Measurements from ENCODE around the gene BRAP. TPM values are rescaled to one million over a fixed set of nuclear protein-coding genes. Genes with fewer than 3 reads are reported as not detected.
"Not testable (repeated sequence)": the region's sequence is repeated elsewhere in the genome, so short reads cannot be mapped to it uniquely, and the experiment has no call there.

The BRAP gene, protein sequence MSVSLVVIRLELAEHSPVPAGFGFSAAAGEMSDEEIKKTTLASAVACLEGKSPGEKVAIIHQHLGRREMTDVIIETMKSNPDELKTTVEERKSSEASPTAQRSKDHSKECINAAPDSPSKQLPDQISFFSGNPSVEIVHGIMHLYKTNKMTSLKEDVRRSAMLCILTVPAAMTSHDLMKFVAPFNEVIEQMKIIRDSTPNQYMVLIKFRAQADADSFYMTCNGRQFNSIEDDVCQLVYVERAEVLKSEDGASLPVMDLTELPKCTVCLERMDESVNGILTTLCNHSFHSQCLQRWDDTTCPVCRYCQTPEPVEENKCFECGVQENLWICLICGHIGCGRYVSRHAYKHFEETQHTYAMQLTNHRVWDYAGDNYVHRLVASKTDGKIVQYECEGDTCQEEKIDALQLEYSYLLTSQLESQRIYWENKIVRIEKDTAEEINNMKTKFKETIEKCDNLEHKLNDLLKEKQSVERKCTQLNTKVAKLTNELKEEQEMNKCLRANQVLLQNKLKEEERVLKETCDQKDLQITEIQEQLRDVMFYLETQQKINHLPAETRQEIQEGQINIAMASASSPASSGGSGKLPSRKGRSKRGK
- 10 to 100 TPM; 16.8 to 18.0 TPM for total RNA-seq

DNA sequence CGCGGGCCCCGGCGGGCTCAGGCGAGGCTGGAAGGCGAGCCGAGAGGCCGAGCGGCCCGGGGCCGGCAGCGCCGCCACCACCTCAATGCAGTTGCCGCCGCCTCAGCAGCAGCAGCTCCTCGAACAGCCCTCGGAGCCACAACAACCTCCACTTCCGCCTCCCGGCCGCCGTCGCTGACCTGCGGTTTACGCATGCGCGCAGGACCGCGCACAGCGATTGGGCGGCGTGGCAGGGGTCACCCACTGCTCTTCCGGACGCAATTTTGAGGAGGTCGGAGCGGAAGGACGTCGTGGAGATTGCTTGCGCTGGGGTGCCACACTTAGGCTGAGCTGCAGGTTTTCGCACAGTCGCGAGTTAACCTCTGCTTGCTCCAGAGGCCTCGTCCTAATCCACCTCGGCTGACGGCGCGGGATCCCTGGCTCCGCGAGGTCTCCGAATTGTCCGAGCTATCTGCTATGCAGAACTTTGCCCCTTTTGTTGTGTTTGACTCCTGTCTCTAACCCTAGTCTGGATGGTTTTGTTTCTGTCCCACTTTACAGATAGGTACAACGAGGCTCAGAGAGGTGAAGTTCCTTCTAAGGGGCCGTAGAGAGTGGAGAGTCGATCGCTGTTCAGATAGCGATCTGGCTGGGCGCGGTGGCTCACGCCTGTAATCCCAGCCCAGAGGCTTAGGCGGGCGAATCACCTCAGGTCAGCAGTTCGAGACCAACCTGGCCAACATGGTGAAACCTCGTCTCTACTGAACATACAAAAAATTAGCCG, at the start of gene BRAP, which contains the start of gene ACAD10:
BRAP (minus strand) TSS at position 146 of the 763 bp plus-strand sequence. CDS start 164 bp downstream, outside the sequence.
ACAD10 (plus strand) TSS at position 243 of the 763 bp plus-strand sequence. CDS start 6,657 bp downstream, outside the sequence.
- CTCF ChIA-PET: interaction anchor here (1.3 to 2.2 kb wide), 5 partner anchors 9 to 290 kb away, joined by 3 to 9 read pairs (median 6); no protein-coding TSS in a partner anchor
- peak; percentile 97 for DNase-seq
- POLR2A ChIA-PET: interaction anchor here (0.6 to 1.4 kb wide), 6 partner anchors 9 to 328 kb away, joined by 3 to 6 read pairs (median 4); partner anchors contain the start of gene ATXN2
- Mint-ChIP-seq H3K36me3 (peaks cover 17% of the 10 kb centered on the region), H3K4me1 (ENCODE audit: low read depth) (peaks cover 32% of the 10 kb centered on the region), H3K4me3 (peak within 1 kb of the TSS; percentile 95), H3K27ac (peak within 1 kb of the TSS; percentile 89), H3K27me3 (peaks cover 2% of the 10 kb centered on the region), H3K9me3 (no peaks in the 10 kb centered on the region)
- intact Hi-C loops (cut with micrococcal nuclease): loop anchor here (1.0 to 10.0 kb wide), 5 partner anchors 89 to 289 kb away; partner anchors contain the start of genes ATXN2 and MAPKAPK5

DNA sequence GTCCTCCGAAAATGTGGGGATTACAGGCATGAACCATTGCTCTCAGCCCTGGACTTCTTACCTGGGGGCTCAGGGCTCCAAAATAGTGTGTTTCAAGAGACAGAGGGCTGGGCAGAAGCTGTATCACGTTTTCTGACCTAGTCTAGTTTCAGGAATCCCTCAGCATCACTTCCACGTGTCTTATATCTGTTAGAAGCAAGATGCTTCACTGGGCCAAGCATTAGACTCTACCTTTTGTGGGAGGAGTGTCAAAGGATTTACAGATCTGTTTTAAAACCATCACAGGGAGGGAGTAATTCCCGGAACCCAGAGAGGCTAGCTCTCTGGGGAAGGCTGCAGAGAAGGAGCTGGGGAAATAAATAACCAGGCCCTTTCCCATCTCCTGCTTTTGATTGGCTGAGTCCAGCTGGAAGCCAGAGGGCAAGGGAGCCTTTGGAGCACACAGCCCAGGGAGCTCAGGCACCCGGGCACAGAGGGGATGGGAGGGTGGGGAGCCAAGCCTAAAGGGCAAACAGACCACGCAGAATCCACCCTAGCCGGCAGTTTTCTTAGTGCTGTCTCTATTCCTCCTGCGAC, 47.7 kb upstream of the BRAP start:
- DNase-seq: no peak
- Mint-ChIP-seq H3K27ac (no peak overlapping the region), H3K9me3 (no peaks in the 10 kb centered on the region), H3K4me3 (no peak overlapping the region), H3K36me3 (peaks cover 12% of the 10 kb centered on the region), H3K4me1 (ENCODE audit: low read depth) (no peaks in the 10 kb centered on the region), H3K27me3 (no peaks in the 10 kb centered on the region)
- intact Hi-C loops (cut with micrococcal nuclease): no loop called here
- ChIA-PET CTCF (no interaction called here), POLR2A (no interaction called here)

DNA sequence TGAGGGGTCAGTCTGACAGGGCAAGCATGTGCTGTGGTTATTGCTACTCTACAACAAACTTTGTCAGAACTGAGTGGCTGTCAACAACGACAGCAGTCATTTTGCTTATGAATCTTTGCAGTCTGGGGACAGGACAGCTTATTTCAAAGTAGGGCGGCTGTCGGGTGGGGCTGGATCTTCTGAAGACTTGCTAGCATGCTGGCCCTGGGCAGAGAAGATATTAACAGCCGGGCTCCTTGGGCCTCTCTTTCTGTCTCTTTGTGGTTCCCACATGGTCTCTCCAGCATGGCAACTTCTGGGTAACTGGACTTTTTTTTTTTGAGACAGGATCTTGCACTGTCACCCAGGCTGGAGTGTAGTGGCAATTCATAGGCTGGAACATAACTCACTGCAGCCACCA, 47.0 kb upstream of the BRAP start:
- ChIA-PET CTCF (no interaction called here), POLR2A (no interaction called here)
- no peaks in the 10 kb centered on the region for H3K4me1 Mint-ChIP-seq (ENCODE audit: low read depth)
- no peak overlapping the region for H3K4me3 Mint-ChIP-seq
- peaks cover 12% of the 10 kb centered on the region for H3K36me3 Mint-ChIP-seq
- no peak overlapping the region for H3K27ac Mint-ChIP-seq
- no peaks in the 10 kb centered on the region for H3K27me3 Mint-ChIP-seq
- no peaks in the 10 kb centered on the region for H3K9me3 Mint-ChIP-seq
- intact Hi-C loops (cut with micrococcal nuclease): no loop called here
- no peak for DNase-seq

DNA sequence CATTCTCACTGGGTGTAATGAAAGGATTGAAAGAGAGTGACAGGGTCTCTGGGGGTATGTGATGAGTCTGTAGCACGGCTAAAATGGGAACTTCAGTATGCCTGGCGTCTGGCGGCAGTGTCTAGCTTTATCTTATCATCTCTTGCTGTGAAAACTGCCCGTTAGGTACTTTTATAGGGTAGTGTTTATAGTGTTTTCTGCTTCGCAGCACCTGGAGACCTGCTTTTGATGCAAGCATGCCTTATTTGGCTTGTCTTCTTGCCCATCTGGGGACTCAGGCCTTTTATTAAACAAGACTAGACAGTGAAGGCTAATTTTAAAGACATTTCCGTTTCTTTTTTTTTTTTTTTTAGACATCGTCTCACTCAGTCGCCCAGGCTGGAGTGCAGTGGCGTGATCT, 44.7 kb upstream of the BRAP start:
- Mint-ChIP-seq H3K4me1 (ENCODE audit: low read depth) (no peaks in the 10 kb centered on the region), H3K4me3 (no peak overlapping the region), H3K9me3 (no peaks in the 10 kb centered on the region), H3K27me3 (no peaks in the 10 kb centered on the region), H3K36me3 (peaks cover 9% of the 10 kb centered on the region), H3K27ac (no peak overlapping the region)
- CTCF ChIA-PET: no interaction called here
- DNase-seq: no peak
- intact Hi-C loops (cut with micrococcal nuclease): no loop called here
- POLR2A ChIA-PET: no interaction called here

DNA sequence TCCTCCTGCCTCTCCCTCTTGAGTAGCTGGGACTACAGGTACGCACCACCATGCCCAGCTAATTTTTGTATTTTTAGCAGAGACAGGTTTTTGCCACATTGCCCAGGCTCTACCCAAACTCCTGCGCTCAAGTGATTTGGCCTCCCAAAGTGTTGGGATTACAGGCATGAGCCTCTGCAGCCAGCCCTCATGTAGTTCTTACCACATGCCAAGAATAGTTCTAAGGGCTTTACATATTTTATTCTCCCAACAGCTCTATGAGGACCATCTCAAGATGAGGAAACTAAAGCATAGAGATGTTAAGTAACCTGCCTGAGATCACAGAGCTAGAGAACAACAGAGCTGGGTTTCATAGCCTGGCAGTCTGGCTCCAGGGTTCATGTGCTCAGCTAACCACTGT, 43.0 kb upstream of the BRAP start:
- DNase-seq: no peak
- Mint-ChIP-seq H3K9me3 (no peaks in the 10 kb centered on the region), H3K27me3 (no peaks in the 10 kb centered on the region), H3K27ac (no peak overlapping the region), H3K36me3 (peaks cover 15% of the 10 kb centered on the region), H3K4me1 (ENCODE audit: low read depth) (no peaks in the 10 kb centered on the region), H3K4me3 (no peak overlapping the region)
- POLR2A ChIA-PET: no interaction called here
- CTCF ChIA-PET: interaction anchor here (0.7 kb wide), 1 partner anchor 14 kb away, joined by 3 read pairs; no protein-coding TSS in a partner anchor
- intact Hi-C loops (cut with micrococcal nuclease): no loop called here

DNA sequence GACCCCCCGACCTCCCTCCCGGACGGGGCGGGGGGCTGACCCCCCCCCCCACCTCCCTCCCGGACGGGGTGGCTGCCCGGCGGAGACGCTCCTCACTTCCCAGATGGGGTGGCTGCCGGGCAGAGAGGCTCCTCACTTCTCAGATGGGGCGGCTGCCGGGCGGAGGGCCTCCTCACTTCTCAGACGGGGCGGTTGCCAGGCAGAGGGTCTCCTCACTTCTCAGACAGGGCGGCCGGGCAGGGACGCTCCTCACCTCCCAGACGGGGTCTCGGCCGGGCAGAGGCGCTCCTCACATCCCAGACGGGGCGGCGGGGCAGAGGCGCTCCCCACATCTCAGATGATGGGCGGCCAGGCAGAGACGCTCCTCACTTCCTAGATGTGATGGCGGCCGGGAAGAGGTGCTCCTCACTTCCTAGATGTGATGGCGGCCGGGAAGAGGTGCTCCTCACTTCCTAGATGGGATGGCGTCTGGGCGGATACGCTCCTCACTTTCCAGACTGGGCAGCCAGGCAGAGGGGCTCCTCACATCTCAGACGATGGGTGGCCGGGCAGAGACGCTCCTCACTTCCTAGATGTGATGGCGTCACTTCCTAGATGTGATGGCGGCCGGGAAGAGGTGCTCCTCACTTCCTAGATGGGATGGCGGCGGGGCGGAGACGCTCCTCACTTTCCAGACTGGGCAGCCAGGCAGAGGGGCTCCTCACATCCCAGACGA, 38.0 kb upstream of the BRAP start:
- DNase-seq; H3K4me3 Mint-ChIP-seq; H3K27me3 Mint-ChIP-seq; CTCF ChIA-PET; H3K4me1 Mint-ChIP-seq (ENCODE audit: low read depth); H3K9me3 Mint-ChIP-seq; intact Hi-C loops (cut with micrococcal nuclease); H3K27ac Mint-ChIP-seq; POLR2A ChIA-PET: not testable (repeated sequence)
- H3K36me3 Mint-ChIP-seq: peaks cover 18% of the 10 kb centered on the region

DNA sequence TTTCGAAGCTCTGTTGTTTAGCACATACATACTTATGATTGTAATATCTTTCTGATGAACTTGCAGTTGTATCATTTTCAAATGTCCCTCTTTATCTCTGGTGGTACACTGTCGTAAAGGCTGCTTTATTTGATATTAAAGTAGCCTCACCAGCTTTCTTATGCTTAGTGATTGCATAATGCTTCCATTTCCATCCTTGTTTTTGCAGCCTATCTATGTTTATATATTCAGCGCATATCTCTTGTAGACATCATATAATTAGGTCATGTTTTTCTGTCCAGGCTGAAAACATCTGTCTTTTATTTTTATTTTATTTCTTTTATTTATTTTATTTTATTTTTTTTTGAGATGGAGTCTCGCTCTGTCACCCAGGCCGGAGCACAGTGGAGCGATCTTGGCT, 34.7 kb upstream of the BRAP start:
- no peak for DNase-seq
- H3K36me3 Mint-ChIP-seq: peaks cover 19% of the 10 kb centered on the region
- intact Hi-C loops (cut with micrococcal nuclease): no loop called here
- CTCF ChIA-PET: no interaction called here
- H3K27me3 Mint-ChIP-seq: no peaks in the 10 kb centered on the region
- no peaks in the 10 kb centered on the region for H3K9me3 Mint-ChIP-seq
- H3K27ac Mint-ChIP-seq: no peak overlapping the region
- POLR2A ChIA-PET: no interaction called here
- H3K4me3 Mint-ChIP-seq: no peak overlapping the region
- H3K4me1 Mint-ChIP-seq (ENCODE audit: low read depth): no peaks in the 10 kb centered on the region

DNA sequence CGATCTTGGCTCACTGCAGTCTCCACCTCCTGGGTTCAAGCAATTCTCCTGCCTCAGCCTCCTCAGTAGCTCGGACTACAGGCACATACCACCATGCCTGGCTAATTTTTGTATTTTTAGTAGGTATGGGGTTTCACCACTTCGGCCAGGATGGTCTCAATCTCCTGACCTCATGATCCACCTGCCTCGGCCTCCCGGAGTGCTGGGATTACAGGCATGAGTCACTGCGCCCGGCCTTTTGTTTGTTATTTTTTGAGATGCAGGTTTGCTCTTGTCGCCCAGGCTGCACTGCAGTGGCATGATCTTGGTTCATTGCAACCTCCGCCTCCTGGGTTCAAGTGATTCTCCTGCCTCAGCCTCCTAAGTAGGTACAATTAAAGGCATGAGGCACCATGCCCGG, 33.6 kb upstream of the BRAP start:
- H3K27me3 Mint-ChIP-seq; H3K9me3 Mint-ChIP-seq; H3K4me3 Mint-ChIP-seq; H3K27ac Mint-ChIP-seq; DNase-seq; intact Hi-C loops (cut with micrococcal nuclease); CTCF ChIA-PET; POLR2A ChIA-PET; H3K4me1 Mint-ChIP-seq (ENCODE audit: low read depth): not testable (repeated sequence)
- peaks cover 15% of the 10 kb centered on the region for H3K36me3 Mint-ChIP-seq

DNA sequence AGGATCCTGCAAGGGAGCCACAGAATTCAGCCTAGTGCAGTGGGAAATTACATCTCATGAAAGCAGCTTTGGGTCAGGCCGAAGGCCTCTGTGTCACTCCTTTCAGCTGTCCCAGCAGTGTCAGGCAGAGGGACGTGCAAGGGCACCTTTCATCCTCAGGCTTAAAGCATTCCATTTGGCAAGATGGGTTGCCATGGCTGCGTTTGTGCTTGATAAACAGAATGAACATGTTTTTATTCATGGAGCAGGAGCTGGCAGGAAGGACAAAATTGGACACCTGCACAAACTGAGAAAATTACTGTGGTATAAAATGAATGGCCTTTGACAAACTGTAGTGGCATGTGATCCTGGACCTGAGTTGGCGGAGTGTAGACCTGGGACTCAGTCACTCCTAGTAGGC, 29.5 kb upstream of the BRAP start:
- no peak overlapping the region for H3K4me3 Mint-ChIP-seq
- CTCF ChIA-PET: no interaction called here
- H3K4me1 Mint-ChIP-seq (ENCODE audit: low read depth): no peaks in the 10 kb centered on the region
- H3K27me3 Mint-ChIP-seq: no peaks in the 10 kb centered on the region
- no peaks in the 10 kb centered on the region for H3K9me3 Mint-ChIP-seq
- intact Hi-C loops (cut with micrococcal nuclease): no loop called here
- H3K36me3 Mint-ChIP-seq: peaks cover 19% of the 10 kb centered on the region
- H3K27ac Mint-ChIP-seq: no peak overlapping the region
- no peak for DNase-seq
- POLR2A ChIA-PET: no interaction called here

DNA sequence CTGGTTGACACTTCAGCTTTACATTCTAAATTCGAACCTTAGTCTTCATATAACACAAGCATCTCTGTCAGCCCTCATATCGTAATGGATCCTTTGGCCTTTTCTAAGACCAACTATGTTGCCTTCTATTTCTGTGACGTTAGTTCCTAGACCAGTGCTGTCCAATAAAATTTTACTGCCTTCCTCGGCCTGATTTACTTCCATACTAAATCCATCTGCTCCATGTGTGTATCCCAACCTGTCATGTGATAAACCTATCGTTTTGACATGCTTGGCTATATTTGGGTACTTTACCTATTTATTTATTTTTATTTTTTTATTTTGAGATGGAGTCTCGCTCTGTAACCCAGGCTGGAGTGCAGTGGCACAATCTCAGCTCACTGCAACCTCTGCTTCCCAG, 20.4 kb upstream of the BRAP start:
- Mint-ChIP-seq H3K9me3 (no peaks in the 10 kb centered on the region), H3K27me3 (no peaks in the 10 kb centered on the region), H3K4me3 (no peak overlapping the region), H3K36me3 (peaks cover 27% of the 10 kb centered on the region), H3K27ac (no peak overlapping the region), H3K4me1 (ENCODE audit: low read depth) (no peaks in the 10 kb centered on the region)
- DNase-seq: no peak
- intact Hi-C loops (cut with micrococcal nuclease): no loop called here
- CTCF ChIA-PET: no interaction called here
- POLR2A ChIA-PET: no interaction called here

DNA sequence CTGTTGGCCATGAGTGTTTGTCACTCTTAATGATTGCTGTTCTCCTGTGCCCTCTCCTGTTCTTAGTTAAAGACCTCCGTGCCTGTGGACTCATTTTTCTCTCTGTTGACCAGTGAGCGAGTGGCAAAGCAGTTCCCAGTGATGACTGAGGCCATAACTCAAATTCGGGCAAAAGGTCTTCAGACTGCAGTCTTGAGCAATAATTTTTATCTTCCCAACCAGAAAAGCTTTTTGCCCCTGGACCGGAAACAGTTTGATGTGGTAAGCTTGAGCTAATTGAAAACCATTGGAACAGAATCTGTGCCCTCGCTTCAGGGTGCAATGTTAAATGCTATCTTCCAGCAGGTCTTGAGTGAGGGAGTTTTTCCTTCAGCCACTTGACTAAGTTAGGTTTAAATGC, 19.9 kb upstream of the BRAP start:
- Mint-ChIP-seq H3K27ac (no peak overlapping the region), H3K4me1 (ENCODE audit: low read depth) (no peaks in the 10 kb centered on the region), H3K36me3 (peaks cover 26% of the 10 kb centered on the region), H3K27me3 (no peaks in the 10 kb centered on the region), H3K9me3 (no peaks in the 10 kb centered on the region), H3K4me3 (no peak overlapping the region)
- ChIA-PET CTCF (no interaction called here), POLR2A (no interaction called here)
- intact Hi-C loops (cut with micrococcal nuclease): no loop called here
- DNase-seq: no peak

DNA sequence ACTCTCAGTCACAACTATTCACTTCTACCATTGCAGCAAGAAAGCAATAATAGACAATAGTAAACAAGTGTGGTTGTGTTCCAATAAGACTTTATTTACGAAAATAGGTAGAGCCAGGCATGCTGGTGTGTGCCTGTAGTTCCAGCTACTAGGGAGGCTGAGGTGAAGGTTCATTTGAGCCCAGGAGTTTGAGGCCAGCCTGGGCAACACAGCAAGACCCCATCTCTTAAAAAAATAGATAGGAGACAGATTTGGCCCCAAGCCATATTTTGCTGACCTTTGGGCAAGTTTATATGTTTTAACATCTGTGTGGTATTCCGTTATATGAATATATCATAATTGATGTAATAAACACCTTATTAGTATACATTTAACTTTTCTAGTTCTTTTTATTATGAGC, 14.2 kb upstream of the BRAP start:
- no peaks in the 10 kb centered on the region for H3K4me1 Mint-ChIP-seq (ENCODE audit: low read depth)
- no peak overlapping the region for H3K4me3 Mint-ChIP-seq
- peaks cover 21% of the 10 kb centered on the region for H3K36me3 Mint-ChIP-seq
- H3K27ac Mint-ChIP-seq: no peak overlapping the region
- CTCF ChIA-PET: no interaction called here
- POLR2A ChIA-PET: no interaction called here
- DNase-seq: no peak
- no peaks in the 10 kb centered on the region for H3K9me3 Mint-ChIP-seq
- no peaks in the 10 kb centered on the region for H3K27me3 Mint-ChIP-seq
- intact Hi-C loops (cut with micrococcal nuclease): no loop called here

All from activated CD4-positive, alpha-beta memory T cell treated with anti-CD3 and anti-CD28 coated beads for 36 hours (primary cell).